CD4-positive, alpha-beta T cell (primary cell): ENCODE measurements around the gene CAPN15. TPM values are rescaled to one million over a fixed set of nuclear protein-coding genes. Genes with fewer than 3 reads are reported as not detected.

ENCODE experiments used
- ATAC-seq: fragments of 200-7000 bp; cut with Tn5 transposase; one replicate; pipeline ENCODE4 v1.10.0; 2022; ENCODE audit warnings: mild to moderate bottlenecking; ENCODE audit not compliant: poor library complexity
- CTCF ChIA-PET: fragments of 350-600 bp; sonication (Branson Sonifier 250); formaldehyde crosslinking; loops from one replicate; lab custom pipeline; 2021; ENCODE audit warnings: antibody characterized with exemption, inconsistent platforms; lab: Charles Lee
- POLR2A ChIA-PET: fragments of 350-600 bp; sonication (Branson Sonifier 250); formaldehyde crosslinking; loops from one replicate; lab custom pipeline; 2021; ENCODE audit warnings: antibody characterized with exemption, inconsistent platforms; lab: Charles Lee
- DNase-seq, 14 experiments: peaks; one replicate each; pipeline ENCODE4 v3.0.0-alpha.2; 2013 to 2020; ENCODE audit warnings: mixed read lengths in 2 of 14
- H3K27ac ChIP-seq, 2 donors: one replicate each; pipeline versions ENCODE4 v1.5.1 to v1.7.0; 2013; ENCODE audit warnings: low read length in 2 of 2, low read depth in 1 of 2, mild to moderate bottlenecking in 1 of 2
- H3K27me3 ChIP-seq, 2 experiments: 1 replicate in 1 of 2; 2 replicates in 1 of 2; pipeline versions ENCODE4 v1.6.1 to v1.7.0; 2013; ENCODE audit warnings: low read length in 2 of 2, control low read depth in 1 of 2, mild to moderate bottlenecking in 1 of 2, moderate library complexity in 1 of 2; ENCODE audit not compliant: insufficient read depth in 2 of 2, control insufficient read depth in 1 of 2
- H3K36me3 ChIP-seq: one replicate; pipeline ENCODE4 v1.6.1; 2013; ENCODE audit warnings: low read length, control low read depth; ENCODE audit not compliant: insufficient read depth
- H3K4me1 ChIP-seq: one replicate; pipeline ENCODE4 v1.6.1; 2013; ENCODE audit warnings: low read length, control low read depth; ENCODE audit not compliant: insufficient read depth
- H3K4me3 ChIP-seq: one replicate; pipeline ENCODE4 v1.5.1; 2013; ENCODE audit warnings: mild to moderate bottlenecking, low read length, moderate library complexity
- H3K9me3 ChIP-seq, 2 experiments: 1 replicate in 1 of 2; 2 replicates in 1 of 2; pipeline versions ENCODE4 v1.6.1 to v1.7.0; 2013; ENCODE audit warnings: low read length in 2 of 2, mild to moderate bottlenecking in 2 of 2, control low read depth in 1 of 2, moderate library complexity in 1 of 2; ENCODE audit not compliant: control insufficient read depth in 1 of 2, insufficient read depth in 1 of 2
- H3K27ac Mint-ChIP-seq: one replicate; pipeline ENCODE4 v1.8.0; 2020; ENCODE audit warnings: mixed read lengths
- H3K27me3 Mint-ChIP-seq: one replicate; pipeline ENCODE4 v1.8.0; 2021; ENCODE audit warnings: mixed read lengths
- H3K36me3 Mint-ChIP-seq: one replicate; pipeline ENCODE4 v1.8.0; 2021; ENCODE audit warnings: low read depth, mixed read lengths
- H3K4me1 Mint-ChIP-seq: one replicate; pipeline ENCODE4 v1.8.0; 2021; ENCODE audit warnings: low read depth, mixed read lengths
- H3K4me3 Mint-ChIP-seq: one replicate; pipeline ENCODE4 v1.8.0; 2020; ENCODE audit warnings: mild to moderate bottlenecking, mixed read lengths
- H3K9me3 Mint-ChIP-seq: one replicate; pipeline ENCODE4 v1.8.0; 2020; ENCODE audit warnings: mixed read lengths
- intact Hi-C, 2 experiments: fragments of 100-400 bp; cut with DNase I in 1 of 2; cut with micrococcal nuclease in 1 of 2; formaldehyde crosslinking; loops; one replicate each; pipeline versions ENCODE4 v1.15.1 to v1.9.0; 2023 to 2025; cut with DNase I, micrococcal nuclease
- total RNA-seq, 174 experiments: library from RNA in 2 of 174; stranded (reverse) in 2 of 174; gene quantifications; one replicate each; pipeline ENCODE4 v1.2.3 and lab custom pipeline; 2021 to 2026
- TF ChIP-seq, protein P1 (sequence below): fragments of 200-600 bp; IDR thresholded peaks from one replicate; pipeline ENCODE4 v1.8.0; 2022; ENCODE audit warnings: antibody characterized with exemption, mild to moderate bottlenecking

CAPN15 gene
- total RNA-seq, 2 experiments from 2014 or later = 35.5 to 36.9 TPM

DNA sequence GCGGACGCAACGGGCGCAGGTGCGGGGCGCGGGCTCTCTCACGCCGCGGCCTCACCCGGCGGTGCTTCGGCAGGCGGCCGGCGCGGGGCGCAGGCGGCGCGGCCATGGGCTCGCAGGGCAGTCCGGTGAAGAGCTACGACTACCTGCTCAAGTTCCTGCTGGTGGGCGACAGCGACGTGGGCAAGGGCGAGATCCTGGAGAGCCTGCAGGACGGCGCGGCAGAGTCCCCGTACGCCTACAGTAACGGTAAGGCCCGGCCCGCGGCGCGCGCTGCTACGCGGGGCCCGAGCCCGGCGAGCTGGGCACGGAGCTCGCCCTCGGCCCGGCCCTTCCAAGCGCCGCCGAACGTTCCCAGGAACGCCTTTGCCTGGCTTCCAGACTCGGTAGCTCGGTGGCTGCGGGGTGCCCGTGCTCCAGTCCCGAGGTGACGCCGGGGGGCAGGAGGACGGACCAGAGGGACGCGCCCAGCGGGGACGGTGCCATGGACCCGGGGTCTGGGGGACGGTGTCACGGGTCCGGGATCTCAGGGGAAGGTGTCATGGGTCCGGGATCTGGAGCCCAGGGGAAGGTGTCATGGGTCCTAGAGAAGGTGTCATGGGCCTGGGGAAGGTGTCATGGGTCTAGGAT is 62.8 kb downstream of the CAPN15 start:
- peaks cover 2% of the 10 kb centered on the region for H3K36me3 ChIP-seq
- TF ChIP-seq, protein P1, sequence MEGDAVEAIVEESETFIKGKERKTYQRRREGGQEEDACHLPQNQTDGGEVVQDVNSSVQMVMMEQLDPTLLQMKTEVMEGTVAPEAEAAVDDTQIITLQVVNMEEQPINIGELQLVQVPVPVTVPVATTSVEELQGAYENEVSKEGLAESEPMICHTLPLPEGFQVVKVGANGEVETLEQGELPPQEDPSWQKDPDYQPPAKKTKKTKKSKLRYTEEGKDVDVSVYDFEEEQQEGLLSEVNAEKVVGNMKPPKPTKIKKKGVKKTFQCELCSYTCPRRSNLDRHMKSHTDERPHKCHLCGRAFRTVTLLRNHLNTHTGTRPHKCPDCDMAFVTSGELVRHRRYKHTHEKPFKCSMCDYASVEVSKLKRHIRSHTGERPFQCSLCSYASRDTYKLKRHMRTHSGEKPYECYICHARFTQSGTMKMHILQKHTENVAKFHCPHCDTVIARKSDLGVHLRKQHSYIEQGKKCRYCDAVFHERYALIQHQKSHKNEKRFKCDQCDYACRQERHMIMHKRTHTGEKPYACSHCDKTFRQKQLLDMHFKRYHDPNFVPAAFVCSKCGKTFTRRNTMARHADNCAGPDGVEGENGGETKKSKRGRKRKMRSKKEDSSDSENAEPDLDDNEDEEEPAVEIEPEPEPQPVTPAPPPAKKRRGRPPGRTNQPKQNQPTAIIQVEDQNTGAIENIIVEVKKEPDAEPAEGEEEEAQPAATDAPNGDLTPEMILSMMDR = no peak
- POLR2A ChIA-PET = interaction anchor here (0.6 to 1.3 kb wide), 6 partner anchors 13 to 67 kb away, joined by 3 to 7 read pairs (median 3); partner anchors contain the start of genes CAPN15 and METTL26
- DNase-seq (peak in 1 of 14 experiments; percentile 23), ATAC-seq (no peak)
- intact Hi-C loops = loop anchor here in 1 of 2 experiments (1.0 to 5.0 kb wide), 2 partner anchors 21 to 72 kb away; partner anchors contain the start of gene PIGQ
- Mint-ChIP-seq H3K27ac (peak overlapping the region; percentile 95), H3K27me3 (no peaks in the 10 kb centered on the region), H3K4me1 (peaks cover 16% of the 10 kb centered on the region), H3K36me3 (peaks cover 17% of the 10 kb centered on the region), H3K4me3 (peak overlapping the region; percentile 93), H3K9me3 (no peaks in the 10 kb centered on the region)
- peaks cover 42% of the 10 kb centered on the region for H3K4me1 ChIP-seq
- no peaks in the 10 kb centered on the region for H3K9me3 ChIP-seq
- peak overlapping the region in 1 of 2 donors; percentile 21 for H3K27ac ChIP-seq
- CTCF ChIA-PET = no interaction called here
- peak overlapping the region; percentile 61 for H3K4me3 ChIP-seq
- H3K27me3 ChIP-seq = no peaks in the 10 kb centered on the region

DNA sequence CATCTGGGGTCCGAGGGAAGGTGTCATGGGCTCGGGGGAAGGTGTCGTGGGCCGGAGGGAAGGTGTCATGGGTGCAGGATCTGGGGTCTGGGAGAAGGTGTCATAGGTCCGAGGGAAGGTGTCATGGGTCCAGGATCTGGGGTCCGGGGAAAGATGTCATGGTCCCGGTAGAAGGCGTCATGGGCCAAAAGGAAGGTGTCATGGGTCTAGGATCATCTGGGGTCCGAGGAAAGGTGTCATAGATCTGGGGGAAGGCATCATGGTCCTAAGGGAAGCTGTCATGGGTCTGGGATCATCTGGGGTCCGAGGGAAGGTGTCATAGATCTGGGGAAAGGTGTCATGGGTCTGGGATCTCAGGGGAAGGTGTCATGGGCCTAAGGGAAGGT is 63.3 kb downstream of the CAPN15 start:
- peaks cover 42% of the 10 kb centered on the region for H3K4me1 ChIP-seq
- Mint-ChIP-seq H3K4me3 (peak overlapping the region; percentile 93), H3K4me1 (peaks cover 16% of the 10 kb centered on the region), H3K27ac (peak overlapping the region; percentile 82), H3K27me3 (no peaks in the 10 kb centered on the region), H3K9me3 (no peaks in the 10 kb centered on the region), H3K36me3 (peaks cover 17% of the 10 kb centered on the region)
- H3K9me3 ChIP-seq = no peaks in the 10 kb centered on the region
- H3K27ac ChIP-seq = no peak overlapping the region
- peaks cover 2% of the 10 kb centered on the region for H3K36me3 ChIP-seq
- no peak for DNase-seq
- ChIA-PET CTCF (no interaction called here), POLR2A (interaction anchor here (0.6 to 1.3 kb wide), 6 partner anchors 12 to 66 kb away, joined by 3 to 7 read pairs (median 3); partner anchors contain the start of genes CAPN15 and METTL26)
- TF ChIP-seq, protein P1 = no peak
- H3K4me3 ChIP-seq = peak overlapping the region; percentile 61
- no peak for ATAC-seq
- intact Hi-C loops = loop anchor here in 1 of 2 experiments (1.0 to 5.0 kb wide), 2 partner anchors 22 to 71 kb away; partner anchors contain the start of gene PIGQ
- no peaks in the 10 kb centered on the region for H3K27me3 ChIP-seq

DNA sequence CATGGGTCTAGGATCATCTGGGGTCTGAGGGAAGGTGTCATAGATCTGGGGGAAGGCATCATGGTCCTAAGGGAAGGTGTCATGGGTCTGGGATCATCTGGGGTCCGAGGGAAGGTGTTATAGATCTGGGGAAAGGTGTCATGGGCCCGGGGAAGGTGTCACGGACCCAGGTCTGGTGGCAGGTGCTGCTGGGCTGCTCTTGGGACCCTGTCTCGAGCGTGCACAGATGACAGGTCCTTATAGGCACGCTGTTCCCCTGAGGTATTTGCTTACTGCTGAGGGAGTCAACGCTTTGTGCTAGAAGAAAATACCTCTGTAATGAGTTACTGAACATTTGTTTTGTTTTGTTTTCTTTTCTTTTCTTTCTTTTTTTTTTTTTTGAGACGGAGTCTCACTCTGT is 63.7 kb downstream of the CAPN15 start:
- H3K4me1 ChIP-seq = peaks cover 42% of the 10 kb centered on the region
- H3K27me3 ChIP-seq = no peaks in the 10 kb centered on the region
- H3K4me3 Mint-ChIP-seq = peak overlapping the region; percentile 93
- no peak overlapping the region for H3K27ac ChIP-seq
- H3K36me3 Mint-ChIP-seq = peaks cover 17% of the 10 kb centered on the region
- H3K9me3 Mint-ChIP-seq = no peaks in the 10 kb centered on the region
- peaks cover 2% of the 10 kb centered on the region for H3K36me3 ChIP-seq
- POLR2A ChIA-PET = no interaction called here
- no peaks in the 10 kb centered on the region for H3K27me3 Mint-ChIP-seq
- peak overlapping the region; percentile 61 for H3K4me3 ChIP-seq
- H3K4me1 Mint-ChIP-seq = peaks cover 16% of the 10 kb centered on the region
- ATAC-seq (no peak), DNase-seq (no peak)
- CTCF ChIA-PET = no interaction called here
- H3K9me3 ChIP-seq = no peaks in the 10 kb centered on the region
- TF ChIP-seq, protein P1 = no peak
- peak overlapping the region; percentile 82 for H3K27ac Mint-ChIP-seq
- intact Hi-C loops = loop anchor here in 1 of 2 experiments (5.0 kb wide), 1 partner anchor 71 kb away; no protein-coding TSS in a partner anchor
